Heart left ventricle (tissue), 16 donors: Measurements from ENCODE around the gene EPS8. TPM values are rescaled to one million over a fixed set of nuclear protein-coding genes. Genes with fewer than 3 reads are reported as not detected.

Source experiments
- ATAC-seq, 4 donors: fragments of 200-7000 bp; cut with Tn5 transposase; one replicate each; pipeline ENCODE4 v1.9.1; 2020 to 2022; ENCODE audit warnings: moderate library complexity in 4 of 4, mild to moderate bottlenecking in 3 of 4, moderate number of reproducible peaks in 1 of 4
- DNase-seq, 5 donors: peaks; one replicate each; pipeline ENCODE4 v3.0.0-alpha.2; 2020
- H3K27ac ChIP-seq, 12 donors: fragments of 200-600 bp; sonication (generic) in 4 of 12; one replicate each; pipeline versions ENCODE4 v1.5.0 to v1.8.0; 2016 to 2022; ENCODE audit warnings: mild to moderate bottlenecking in 2 of 12
- H3K27me3 ChIP-seq, 9 donors: fragments of 200-600 bp; sonication (generic) in 2 of 9; one replicate each; pipeline versions ENCODE4 v1.5.1 to v1.8.0; 2016 to 2022; ENCODE audit warnings: mild to moderate bottlenecking in 3 of 9
- H3K36me3 ChIP-seq, 9 donors: fragments of 200-600 bp; sonication (generic) in 2 of 9; one replicate each; pipeline versions ENCODE4 v1.5.0 to v1.8.0; 2018 to 2022; ENCODE audit warnings: mild to moderate bottlenecking in 2 of 9
- H3K4me1 ChIP-seq, 12 donors: fragments of 200-600 bp; sonication (generic) in 4 of 12; one replicate each; pipeline versions ENCODE4 v1.5.0 to v1.8.0; 2016 to 2022; ENCODE audit warnings: mild to moderate bottlenecking in 3 of 12
- H3K4me3 ChIP-seq, 12 donors: fragments of 200-600 bp; sonication (generic) in 4 of 12; one replicate each; pipeline versions ENCODE4 v1.5.0 to v1.8.0; 2017 to 2022; ENCODE audit warnings: mild to moderate bottlenecking in 9 of 12, moderate library complexity in 4 of 12
- H3K9me3 ChIP-seq, 12 donors: fragments of 200-600 bp; sonication (generic) in 4 of 12; one replicate each; pipeline versions ENCODE4 v1.5.0 to v1.8.0; 2016 to 2022; ENCODE audit warnings: mild to moderate bottlenecking in 1 of 12
- CTCF ChIP-seq, 12 donors: fragments of 200-600 bp; sonication (generic) in 4 of 12; IDR thresholded peaks; one replicate each; pipeline versions ENCODE4 v1.5.0 to v1.8.0; 2018 to 2022; ENCODE audit warnings: antibody characterized with exemption in 12 of 12, mild to moderate bottlenecking in 5 of 12
- POLR2A ChIP-seq, 2 donors: fragments of 450-650 bp; IDR thresholded peaks; one replicate each; pipeline ENCODE4 v1.6.1; 2017; ENCODE audit warnings: antibody characterized with exemption in 2 of 2, mild to moderate bottlenecking in 2 of 2, moderate library complexity in 2 of 2
- WGBS, 4 donors: extraction: QIAGEN DNeasy Blood & Tissue Kit in 2 of 4; methylation state at CpG; one replicate each; pipeline versions ENCODE4 v1.1.5 to v1.1.7; 2013 to 2018; 5-methylcytosine and 5-hydroxymethylcytosine counted together
- intact Hi-C, 10 donors: fragments of 100-400 bp; cut with DNase I; formaldehyde crosslinking; loops; one replicate each; pipeline versions ENCODE4 v1.11.1 to v1.14.2; 2022
- polyA plus RNA-seq, 2 donors: library from polyadenylated mRNA; stranded (reverse); fragments of 200-250 nt; gene quantifications; one replicate each; pipeline ENCODE4 v1.2.3, GENCODE V29; 2013
- total RNA-seq, 9 donors: library from RNA; depleted of rRNA in 2 of 9; stranded (reverse); fragments of >200 nt in 2 of 9; fragmentation: NEBNext Ultra II Directional in 3 of 9; extraction: Animal tissue kit (Norgen Biotek cat#: 25700) in 3 of 9; gene quantifications; one replicate each; pipeline versions ENCODE4 v1.1.0 to v1.2.4, GENCODE V29; 2016 to 2023
- donor health status: ischemic (EF 13 %, LVEDD 7.1; RV severe dilation, severe dysfunction).
- donor health status: healthy with polysubstance abuse.
- donor health status: DM: no; HTN: yes; CAD: no.
- donor health status: DM: no; HTN: no; CAD: no.
- donor health status: ischemic (EF 25% LVEDD 6.9; RV normal size, moderate dysfunction).
- donor health status: ischemic (EF 25% LVEDD 5.7; RV mildly dilated, moderate dysfunction).
- donor health status: healthy.
- donor health status: DM: yes; HTN: yes; CAD: no.
- donor health status: ischemic (EF 35%, LVEDD 5.7; RV mildly dilated, moderate dysfunction).
- donor health status: nonischemic (EF 11% LVEDD 7.7; RV severe dilation, severe dysfunction).
- donor health status: DM: yes; HTN: yes; CAD: no.
- donor health status: PGD.
- donor health status: ischemic (EF 29% LVEDD 5.4; RV normal size, mild dysfunction).
- donor health status: nonischemic (EF 23%, LVEDD 6.1; RV moderate dilation, normal function).

Gene EPS8
- total and polyA plus RNA-seq, 11 donors: 11.7 to 56.0 (median 20.9) TPM

GRCh38 chr12:15818418-15818817 lies 29.2 kb upstream of the EPS8 start:
- no peaks in the 10 kb centered on the region for H3K36me3 ChIP-seq
- ATAC-seq (no peak), DNase-seq (no peak)
- H3K4me1 ChIP-seq: no peaks in the 10 kb centered on the region
- H3K4me3 ChIP-seq: no peak overlapping the region
- 91 to 95% (median 92%) methylated on average over 1 of the region's 1 CpG for WGBS, 4 donors
- H3K27me3 ChIP-seq: no peaks in the 10 kb centered on the region
- intact Hi-C loops: no loop called here
- no peak overlapping the region for H3K27ac ChIP-seq
- H3K9me3 ChIP-seq: peaks cover 0 to 13% (median 3%) of the 10 kb centered on the region in 12 donors
- TF ChIP-seq CTCF (IDR thresholded peaks at IDR 0.05): no peak
- no peak for TF ChIP-seq POLR2A (IDR thresholded peaks at IDR 0.05)

- DNase-seq: no peak
- Histone ChIP-seq H3K36me3 (no peaks in the 10 kb centered on the region), H3K4me3 (no peak overlapping the region), H3K4me1 (peaks cover 0 to 11% (median 0%) of the 10 kb centered on the region in 12 donors), H3K27ac (no peak overlapping the region), H3K27me3 (no peaks in the 10 kb centered on the region), H3K9me3 (peaks cover 0 to 13% (median 3%) of the 10 kb centered on the region in 12 donors)
- 90 to 95% (median 92%) methylated on average over 2 of the region's 2 CpGs for WGBS, 4 donors
- TF ChIP-seq CTCF (IDR thresholded peaks at IDR 0.05) (no peak), POLR2A (IDR thresholded peaks at IDR 0.05) (no peak)
- ATAC-seq: no peak
- intact Hi-C loops: no loop called here
Measured at GRCh38 chr12:15815730-15816129, 26.5 kb upstream of the EPS8 start.

- DNase-seq: no peak
- WGBS, 4 donors: 59 to 70% (median 66%) methylated on average over 2 of the region's 2 CpGs
- Histone ChIP-seq H3K36me3 (no peaks in the 10 kb centered on the region), H3K27me3 (no peaks in the 10 kb centered on the region), H3K9me3 (no peaks in the 10 kb centered on the region), H3K4me3 (no peak overlapping the region), H3K27ac (peak overlapping the region in 7 of 12 donors; percentile 2 to 66 (median 26)), H3K4me1 (peaks cover 0 to 13% (median 0%) of the 10 kb centered on the region in 12 donors)
- TF ChIP-seq POLR2A (IDR thresholded peaks at IDR 0.05): no peak
- TF ChIP-seq CTCF (IDR thresholded peaks at IDR 0.05): no peak
- intact Hi-C loops: no loop called here
- ATAC-seq: no peak
Measured at GRCh38 chr12:15811214-15812127, 22.3 kb upstream of the EPS8 start.

DNA sequence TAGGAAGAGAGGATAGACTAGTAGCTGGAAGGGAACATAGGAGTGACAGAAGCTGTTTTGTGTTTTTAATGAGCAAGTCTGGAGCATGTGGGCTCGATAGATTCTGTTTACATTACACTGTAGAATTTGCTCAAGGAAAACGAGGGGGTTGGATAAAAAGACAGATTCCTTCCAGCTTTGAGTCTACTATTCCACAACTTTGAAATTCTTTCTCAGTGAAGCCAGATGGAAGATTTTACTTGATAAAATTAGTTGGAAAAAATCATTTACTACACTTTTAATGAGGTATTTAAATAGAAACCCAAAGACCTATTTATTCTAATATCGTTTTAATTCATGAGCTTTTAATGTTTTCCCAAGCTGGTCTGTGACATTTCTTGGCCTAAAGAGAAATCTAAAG lies 19.5 kb upstream of the EPS8 start:
- peaks cover 0 to 13% (median 0%) of the 10 kb centered on the region in 12 donors for H3K4me1 ChIP-seq
- H3K9me3 ChIP-seq: no peaks in the 10 kb centered on the region
- ATAC-seq (no peak), DNase-seq (no peak)
- H3K4me3 ChIP-seq: no peak overlapping the region
- intact Hi-C loops: loop anchor here in 1 of 10 donors (2.0 kb wide), 1 partner anchor 18 kb away; no protein-coding TSS in a partner anchor
- WGBS, 4 donors: 34 to 48% (median 44%) methylated on average over 3 of the region's 3 CpGs
- TF ChIP-seq CTCF (IDR thresholded peaks at IDR 0.05) (no peak), POLR2A (IDR thresholded peaks at IDR 0.05) (no peak)
- H3K27ac ChIP-seq: peak overlapping the region in 1 of 12 donors; percentile 39
- H3K27me3 ChIP-seq: no peaks in the 10 kb centered on the region
- no peaks in the 10 kb centered on the region for H3K36me3 ChIP-seq
